CD4-positive, alpha-beta T cell (primary cell): ENCODE results near the gene ANO10. TPM values are rescaled to one million over a fixed set of nuclear protein-coding genes. Genes with fewer than 3 reads are reported as not detected.

Experiments
- ATAC-seq: fragments of 200-7000 bp; cut with Tn5 transposase; one replicate; pipeline ENCODE4 v1.10.0; 2022; ENCODE audit warnings: mild to moderate bottlenecking; ENCODE audit not compliant: poor library complexity
- CTCF ChIA-PET: fragments of 350-600 bp; sonication (Branson Sonifier 250); formaldehyde crosslinking; loops from one replicate; lab custom pipeline; 2021; ENCODE audit warnings: antibody characterized with exemption, inconsistent platforms; lab: Charles Lee
- POLR2A ChIA-PET: fragments of 350-600 bp; sonication (Branson Sonifier 250); formaldehyde crosslinking; loops from one replicate; lab custom pipeline; 2021; ENCODE audit warnings: antibody characterized with exemption, inconsistent platforms; lab: Charles Lee
- DNase-seq, 14 experiments: peaks; one replicate each; pipeline ENCODE4 v3.0.0-alpha.2; 2013 to 2020; ENCODE audit warnings: mixed read lengths in 2 of 14
- H3K27ac ChIP-seq, 2 donors: one replicate each; pipeline versions ENCODE4 v1.5.1 to v1.7.0; 2013; ENCODE audit warnings: low read length in 2 of 2, low read depth in 1 of 2, mild to moderate bottlenecking in 1 of 2
- H3K27me3 ChIP-seq, 2 experiments: 1 replicate in 1 of 2; 2 replicates in 1 of 2; pipeline versions ENCODE4 v1.6.1 to v1.7.0; 2013; ENCODE audit warnings: low read length in 2 of 2, control low read depth in 1 of 2, mild to moderate bottlenecking in 1 of 2, moderate library complexity in 1 of 2; ENCODE audit not compliant: insufficient read depth in 2 of 2, control insufficient read depth in 1 of 2
- H3K36me3 ChIP-seq: one replicate; pipeline ENCODE4 v1.6.1; 2013; ENCODE audit warnings: low read length, control low read depth; ENCODE audit not compliant: insufficient read depth
- H3K4me1 ChIP-seq: one replicate; pipeline ENCODE4 v1.6.1; 2013; ENCODE audit warnings: low read length, control low read depth; ENCODE audit not compliant: insufficient read depth
- H3K4me3 ChIP-seq: one replicate; pipeline ENCODE4 v1.5.1; 2013; ENCODE audit warnings: mild to moderate bottlenecking, low read length, moderate library complexity
- H3K9me3 ChIP-seq, 2 experiments: 1 replicate in 1 of 2; 2 replicates in 1 of 2; pipeline versions ENCODE4 v1.6.1 to v1.7.0; 2013; ENCODE audit warnings: low read length in 2 of 2, mild to moderate bottlenecking in 2 of 2, control low read depth in 1 of 2, moderate library complexity in 1 of 2; ENCODE audit not compliant: control insufficient read depth in 1 of 2, insufficient read depth in 1 of 2
- H3K27ac Mint-ChIP-seq: one replicate; pipeline ENCODE4 v1.8.0; 2020; ENCODE audit warnings: mixed read lengths
- H3K27me3 Mint-ChIP-seq: one replicate; pipeline ENCODE4 v1.8.0; 2021; ENCODE audit warnings: mixed read lengths
- H3K36me3 Mint-ChIP-seq: one replicate; pipeline ENCODE4 v1.8.0; 2021; ENCODE audit warnings: low read depth, mixed read lengths
- H3K4me1 Mint-ChIP-seq: one replicate; pipeline ENCODE4 v1.8.0; 2021; ENCODE audit warnings: low read depth, mixed read lengths
- H3K4me3 Mint-ChIP-seq: one replicate; pipeline ENCODE4 v1.8.0; 2020; ENCODE audit warnings: mild to moderate bottlenecking, mixed read lengths
- H3K9me3 Mint-ChIP-seq: one replicate; pipeline ENCODE4 v1.8.0; 2020; ENCODE audit warnings: mixed read lengths
- CTCF ChIP-seq: fragments of 200-600 bp; IDR thresholded peaks from one replicate; pipeline ENCODE4 v1.8.0; 2022; ENCODE audit warnings: antibody characterized with exemption, mild to moderate bottlenecking
- intact Hi-C, 2 experiments: fragments of 100-400 bp; cut with DNase I in 1 of 2; cut with micrococcal nuclease in 1 of 2; formaldehyde crosslinking; loops; one replicate each; pipeline versions ENCODE4 v1.15.1 to v1.9.0; 2023 to 2025; cut with DNase I, micrococcal nuclease
- total RNA-seq, 174 experiments: library from RNA in 2 of 174; stranded (reverse) in 2 of 174; gene quantifications; one replicate each; pipeline ENCODE4 v1.2.3 and lab custom pipeline; 2021 to 2026

Gene ANO10
- total RNA-seq, 2 experiments from 2014 or later, result 6.9 to 8.0 TPM

- no peaks in the 10 kb centered on the region for H3K27me3 Mint-ChIP-seq
- ChIA-PET POLR2A (no interaction called here), CTCF (no interaction called here)
These were observed 203.1 kb downstream of the ANO10 start for GRCh38 chr3:43418601-43419272.

GRCh38 chr3:43417133-43417532 lies 204.7 kb downstream of the ANO10 start:
- CTCF ChIA-PET, result interaction anchor here (1.3 kb wide), 1 partner anchor 14 kb away, joined by 3 read pairs; no protein-coding TSS in a partner anchor
- no peak overlapping the region for H3K27ac ChIP-seq
- Mint-ChIP-seq H3K9me3 (no peaks in the 10 kb centered on the region), H3K4me1 (peaks cover 21% of the 10 kb centered on the region), H3K4me3 (no peak overlapping the region), H3K36me3 (no peaks in the 10 kb centered on the region), H3K27me3 (no peaks in the 10 kb centered on the region), H3K27ac (no peak overlapping the region)
- ATAC-seq (no peak), DNase-seq (no peak)
- H3K4me3 ChIP-seq, result no peak overlapping the region
- no peaks in the 10 kb centered on the region for H3K27me3 ChIP-seq
- intact Hi-C loops, result loop anchor here in 1 of 2 experiments (5.0 kb wide), 1 partner anchor 80 kb away; no protein-coding TSS in a partner anchor
- H3K9me3 ChIP-seq, result no peaks in the 10 kb centered on the region
- H3K36me3 ChIP-seq, result no peaks in the 10 kb centered on the region
- H3K4me1 ChIP-seq, result peaks cover 17% of the 10 kb centered on the region
- no peak for TF ChIP-seq CTCF
- POLR2A ChIA-PET, result no interaction called here

More at GRCh38 chr3:43418601-43419272, 203.1 kb downstream of the ANO10 start:
- Histone ChIP-seq H3K27me3 (no peaks in the 10 kb centered on the region), H3K36me3 (no peaks in the 10 kb centered on the region), H3K9me3 (no peaks in the 10 kb centered on the region), H3K4me3 (no peak overlapping the region), H3K27ac (no peak overlapping the region), H3K4me1 (peaks cover 2% of the 10 kb centered on the region)
- DNase-seq (no peak), ATAC-seq (no peak)
- Mint-ChIP-seq H3K9me3 (no peaks in the 10 kb centered on the region), H3K27ac (no peak overlapping the region), H3K4me3 (no peak overlapping the region), H3K4me1 (peaks cover 5% of the 10 kb centered on the region), H3K36me3 (no peaks in the 10 kb centered on the region)
- intact Hi-C loops, result loop anchor here in 1 of 2 experiments (5.0 kb wide), 1 partner anchor 79 kb away; no protein-coding TSS in a partner anchor
- TF ChIP-seq CTCF, result no peak

DNA sequence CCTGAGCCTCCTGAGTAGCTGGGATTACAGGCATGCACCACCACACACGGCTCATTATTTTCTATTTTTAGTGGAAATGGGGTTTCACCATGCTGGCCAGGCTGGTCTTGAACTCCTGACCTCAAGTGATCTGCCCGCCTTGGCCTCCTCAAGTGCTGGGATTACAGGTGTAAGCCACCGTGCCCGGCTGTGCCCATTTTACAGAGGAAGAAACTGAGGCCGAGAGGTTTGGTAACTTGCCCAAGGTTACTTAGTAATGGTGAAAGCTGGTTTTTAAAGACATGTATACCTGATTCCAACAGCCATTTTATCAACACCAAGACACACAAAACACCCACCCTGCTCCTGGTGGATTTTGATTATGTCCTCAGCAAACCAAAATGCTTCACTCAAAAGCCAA lies 206.7 kb downstream of the ANO10 start:
- H3K9me3 Mint-ChIP-seq, result no peaks in the 10 kb centered on the region
- peaks cover 18% of the 10 kb centered on the region for H3K4me1 ChIP-seq
- no peaks in the 10 kb centered on the region for H3K27me3 Mint-ChIP-seq
- no peak overlapping the region for H3K4me3 Mint-ChIP-seq
- no peaks in the 10 kb centered on the region for H3K36me3 ChIP-seq
- no peak for TF ChIP-seq CTCF
- CTCF ChIA-PET, result no interaction called here
- POLR2A ChIA-PET, result no interaction called here
- H3K27ac Mint-ChIP-seq, result no peak overlapping the region
- no peak overlapping the region for H3K4me3 ChIP-seq
- ATAC-seq (no peak), DNase-seq (no peak)
- H3K9me3 ChIP-seq, result no peaks in the 10 kb centered on the region
- no peaks in the 10 kb centered on the region for H3K27me3 ChIP-seq
- intact Hi-C loops, result loop anchor here in 1 of 2 experiments (5.0 kb wide), 1 partner anchor 82 kb away; no protein-coding TSS in a partner anchor
- H3K4me1 Mint-ChIP-seq, result peaks cover 23% of the 10 kb centered on the region
- no peaks in the 10 kb centered on the region for H3K36me3 Mint-ChIP-seq
- H3K27ac ChIP-seq, result no peak overlapping the region
